Measurements from ENCODE around the gene LRRC1. TPM values are rescaled to one million over a fixed set of nuclear protein-coding genes. Genes with fewer than 3 reads are reported as not detected.

LRRC1 gene
- total RNA-seq, 1 donor from 2014 or later: 4.5 TPM

DNA sequence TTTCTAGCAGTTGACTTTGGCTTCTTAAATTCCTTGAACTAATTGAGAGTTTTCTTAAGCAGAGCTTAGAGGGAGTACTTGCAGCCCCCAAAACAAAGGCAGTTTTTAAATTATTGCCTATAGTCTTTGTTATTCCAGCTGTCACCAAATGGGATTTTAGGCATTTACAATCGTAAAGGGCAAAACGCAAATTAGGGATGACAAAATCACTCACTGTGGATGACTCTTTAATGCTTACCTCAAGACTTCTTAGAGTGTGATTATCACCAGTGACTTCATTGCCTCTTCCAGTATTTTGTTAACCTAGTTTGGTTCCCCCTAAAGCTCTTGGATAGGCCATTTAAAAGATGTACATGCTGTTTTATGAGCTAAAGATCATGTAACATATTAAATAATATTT is 126.8 kb downstream of the LRRC1 start:
- intact Hi-C loops (cut with micrococcal nuclease): no loop called here

DNA sequence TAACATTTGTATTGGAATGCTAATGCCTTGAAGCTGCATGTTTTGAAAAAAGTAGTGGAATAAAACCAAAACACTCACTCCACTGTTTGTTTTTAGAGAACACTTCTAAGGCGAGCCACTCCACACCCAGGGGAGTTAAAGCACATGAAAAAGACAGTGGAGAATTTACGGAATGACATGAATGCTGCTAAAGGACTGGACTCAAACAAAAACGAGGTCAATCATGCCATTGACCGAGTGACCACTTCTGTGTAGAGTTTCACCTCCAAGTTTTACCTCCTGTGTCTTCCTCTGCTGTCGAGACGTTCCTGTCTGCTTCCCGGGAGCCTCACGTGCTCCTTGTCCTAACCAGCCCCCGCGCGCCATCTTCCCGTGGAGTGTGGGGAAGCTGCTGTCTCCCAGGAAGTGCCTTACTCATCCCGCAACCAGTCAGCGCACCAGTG is 127.8 kb downstream of the LRRC1 start:
- intact Hi-C loops (cut with micrococcal nuclease): no loop called here

DNA sequence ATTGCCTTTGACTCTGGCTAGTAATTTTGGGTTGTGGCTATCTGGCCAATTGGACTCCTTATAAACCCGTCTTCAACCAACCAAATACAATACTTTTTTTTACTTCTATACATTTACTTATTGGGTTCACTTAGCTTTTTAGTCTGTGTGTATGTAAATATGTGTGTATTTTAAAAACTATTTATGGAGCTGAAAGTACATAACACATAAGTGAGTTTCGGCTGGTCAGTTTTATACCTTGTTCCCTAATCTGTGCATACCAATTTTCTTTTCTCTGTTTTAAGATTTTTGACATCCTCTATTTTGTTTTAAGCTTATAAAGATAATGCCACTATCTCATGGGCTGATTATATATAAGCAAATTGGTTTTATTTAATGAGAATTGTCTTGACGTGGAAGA is 129.5 kb downstream of the LRRC1 start:
- intact Hi-C loops (cut with micrococcal nuclease): no loop called here

DNA sequence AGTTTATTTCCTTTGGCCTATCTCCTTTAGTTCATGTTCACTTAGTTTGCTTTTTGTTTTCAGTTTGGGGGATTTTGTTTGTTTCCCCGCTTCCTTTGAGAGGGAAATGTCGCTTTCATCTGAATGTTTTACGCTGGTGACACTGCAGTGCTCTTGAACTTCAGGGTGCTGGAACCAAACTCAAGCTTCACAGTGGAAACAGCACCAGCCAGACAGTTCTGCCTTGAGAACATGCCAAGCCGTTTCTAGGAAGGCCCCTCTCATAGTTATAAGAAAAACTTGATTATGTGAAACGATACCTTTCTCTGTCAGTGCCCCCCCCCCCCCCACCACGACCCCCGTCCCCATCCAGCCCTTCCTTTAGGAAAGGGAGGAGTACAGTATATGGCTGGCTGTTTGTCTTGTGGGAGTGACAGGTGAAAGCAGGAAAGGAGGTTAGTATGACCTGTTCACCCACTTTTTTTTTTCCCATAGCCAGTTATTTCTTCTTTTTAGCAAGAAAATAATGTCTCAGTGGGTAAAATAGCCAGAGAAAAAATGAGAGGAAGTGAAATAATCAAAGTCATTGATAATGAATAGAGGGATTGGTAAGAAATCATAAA is 130.1 kb downstream of the LRRC1 start:
- intact Hi-C loops (cut with micrococcal nuclease): no loop called here

DNA sequence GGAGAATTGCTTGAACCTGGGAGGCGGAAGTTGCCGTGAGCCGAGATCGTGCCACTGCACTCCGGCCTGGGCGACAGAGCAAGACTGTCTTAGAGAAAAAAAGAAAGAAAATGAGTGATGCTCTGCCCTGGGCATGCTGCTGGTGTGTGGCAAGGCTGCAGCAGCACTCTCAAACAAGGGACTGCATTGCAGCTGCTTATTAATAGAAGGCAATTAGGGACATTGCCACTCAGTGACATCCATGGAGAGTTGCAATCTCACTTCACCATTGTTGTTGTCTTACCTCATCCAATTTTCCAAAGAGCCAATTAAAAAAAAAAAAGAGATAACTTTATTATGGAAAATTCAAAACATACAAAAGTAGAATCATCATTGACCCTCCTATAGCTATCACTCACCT is 131.1 kb downstream of the LRRC1 start:
- intact Hi-C loops (cut with micrococcal nuclease): no loop called here

DNA sequence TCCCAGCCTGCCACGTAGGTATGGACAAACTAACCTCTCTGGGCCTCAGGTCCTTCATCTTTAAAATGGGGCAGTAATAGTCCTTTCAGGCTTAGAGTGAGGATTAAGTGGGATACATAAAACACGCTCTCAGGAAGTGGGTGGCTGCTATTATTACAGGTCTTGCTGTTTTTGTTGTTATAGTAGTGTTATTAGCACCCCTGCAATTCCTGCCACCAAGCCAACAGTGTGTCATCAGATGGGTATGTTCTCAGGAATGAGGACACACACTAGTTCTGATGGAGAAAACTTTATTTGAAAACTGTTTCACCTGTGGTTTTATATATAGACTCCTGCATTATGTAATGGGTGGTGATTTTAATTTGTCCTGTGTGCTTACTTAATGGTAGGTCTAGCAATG is 131.7 kb downstream of the LRRC1 start:
- intact Hi-C loops (cut with micrococcal nuclease): no loop called here

DNA sequence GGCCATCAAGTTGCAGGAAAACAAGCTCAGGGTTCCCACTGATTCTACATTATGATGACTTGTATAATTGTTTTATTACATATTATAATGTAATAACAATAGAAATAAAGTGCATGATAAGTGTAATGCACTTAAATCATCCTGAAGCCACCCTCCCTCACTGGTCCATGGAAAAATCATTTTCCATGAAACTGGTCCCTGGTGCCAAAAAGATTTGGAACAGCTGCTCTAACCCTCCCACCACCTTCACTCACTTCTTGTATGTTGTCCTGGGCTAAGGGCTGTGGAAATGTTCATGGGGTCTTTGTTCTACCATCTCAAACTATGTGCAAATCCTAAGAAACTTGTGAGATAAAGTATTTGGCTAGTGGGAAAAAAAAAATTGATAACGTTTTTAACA is 133.8 kb downstream of the LRRC1 start:
- intact Hi-C loops (cut with micrococcal nuclease): no loop called here

DNA sequence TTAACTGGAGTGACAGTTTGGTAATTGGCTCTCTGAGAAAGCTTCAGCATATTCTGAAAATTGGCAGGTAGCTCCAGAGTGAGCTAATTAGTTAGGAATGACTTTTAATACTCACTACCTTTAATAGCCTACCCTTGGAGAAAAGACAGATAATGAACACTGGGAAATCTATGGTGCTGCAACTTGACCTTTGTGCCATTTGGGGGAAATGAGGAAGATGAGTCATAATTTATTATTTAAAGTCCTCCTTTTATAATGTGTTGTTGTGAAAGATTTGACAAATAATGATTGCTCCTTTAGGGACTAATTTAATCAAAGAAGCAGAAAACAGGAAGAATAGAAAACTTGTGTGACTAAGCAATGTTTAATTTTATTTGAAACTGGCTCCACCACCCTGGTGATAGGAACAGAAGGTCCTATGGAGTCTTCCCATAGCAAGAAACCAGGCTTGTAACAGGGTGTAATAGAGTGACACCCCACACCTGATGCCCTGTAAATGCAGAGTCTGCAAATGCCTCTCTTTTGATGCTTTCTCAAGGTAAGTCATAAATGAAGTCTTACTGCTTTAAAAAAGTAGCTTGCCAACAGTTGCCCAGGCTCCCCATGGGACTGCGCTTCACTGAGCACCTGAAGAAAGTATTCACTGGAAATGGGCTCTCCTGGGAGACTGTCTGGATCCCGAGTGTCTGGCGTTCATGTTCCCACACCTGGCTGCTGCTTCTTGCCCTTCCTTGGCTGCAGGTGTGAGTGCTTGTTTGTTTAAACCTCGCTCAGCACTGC is 134.4 kb downstream of the LRRC1 start:
- intact Hi-C loops (cut with micrococcal nuclease): no loop called here

DNA sequence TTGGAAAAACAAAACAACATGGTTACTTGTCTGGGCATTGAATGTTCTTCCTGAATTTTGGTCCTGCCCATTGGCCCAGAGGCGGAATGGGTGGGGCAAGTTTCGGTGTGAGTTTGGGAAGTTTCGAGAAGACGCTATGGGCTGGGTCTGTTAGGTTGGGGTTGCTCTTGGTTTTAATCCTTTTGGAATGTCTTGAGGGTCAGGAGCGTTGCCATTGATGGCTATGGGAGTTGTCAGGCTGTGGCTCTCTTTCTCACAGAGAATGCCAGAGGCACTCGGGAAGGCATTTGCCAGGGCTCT is 135.0 kb downstream of the LRRC1 start:
- intact Hi-C loops (cut with micrococcal nuclease): no loop called here

DNA sequence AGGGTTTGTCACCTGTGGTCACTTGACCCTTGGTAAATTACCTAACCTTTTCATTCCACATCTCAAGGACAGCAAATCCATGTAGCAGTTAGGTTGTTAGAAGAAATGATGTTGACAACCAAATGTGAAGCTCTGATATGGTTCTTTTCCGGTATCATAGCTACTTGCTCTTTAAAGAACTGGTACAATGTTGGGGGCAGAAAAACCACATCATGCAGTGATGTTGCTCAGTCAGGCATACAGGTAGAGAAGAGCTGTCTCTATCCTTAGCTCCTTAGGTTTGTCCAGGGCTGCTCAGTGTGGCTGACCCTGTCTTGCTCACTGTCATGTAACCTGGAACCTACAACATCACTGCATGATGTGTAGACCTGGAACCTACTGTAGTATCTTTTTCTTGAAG is 135.5 kb downstream of the LRRC1 start:
- intact Hi-C loops (cut with micrococcal nuclease): no loop called here

DNA sequence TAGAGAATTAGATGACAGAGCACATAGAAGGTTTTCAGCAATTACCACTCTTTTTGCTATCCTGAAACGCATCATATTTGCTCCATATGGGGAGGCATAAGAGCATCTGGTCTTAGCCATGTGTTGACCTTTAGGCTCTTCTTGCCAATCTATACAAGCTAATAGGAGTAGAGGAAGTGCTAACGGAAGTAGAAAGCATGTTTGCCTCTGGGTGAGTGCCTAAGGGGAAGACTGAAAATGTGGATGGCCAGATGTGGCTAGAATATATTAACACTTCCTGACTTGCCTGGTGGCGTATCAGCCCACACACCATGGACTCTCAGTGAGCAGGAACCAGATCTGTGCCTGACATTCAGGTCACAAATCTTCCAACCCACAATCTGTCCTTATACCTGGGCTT is 136.3 kb downstream of the LRRC1 start:
- intact Hi-C loops (cut with micrococcal nuclease): no loop called here

DNA sequence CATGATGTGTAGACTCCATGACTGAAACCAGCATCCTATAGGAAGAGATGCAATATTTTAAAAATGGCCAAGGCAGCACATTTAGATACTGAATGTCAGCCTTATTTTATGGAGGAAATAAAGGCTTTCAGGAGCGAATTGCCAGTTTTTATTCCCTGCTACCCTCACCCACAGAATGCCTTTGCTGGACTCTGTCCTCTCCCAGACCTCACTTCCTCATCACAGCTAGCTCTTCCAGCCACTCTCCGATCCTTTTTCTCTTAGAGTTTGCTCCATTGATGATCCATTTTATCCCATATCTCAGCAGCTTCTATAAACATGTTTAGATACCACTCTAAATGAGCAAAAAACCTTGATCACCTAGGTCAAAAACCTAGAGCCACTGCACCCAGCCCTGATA is 137.7 kb downstream of the LRRC1 start:
- intact Hi-C loops (cut with micrococcal nuclease): no loop called here

DNA sequence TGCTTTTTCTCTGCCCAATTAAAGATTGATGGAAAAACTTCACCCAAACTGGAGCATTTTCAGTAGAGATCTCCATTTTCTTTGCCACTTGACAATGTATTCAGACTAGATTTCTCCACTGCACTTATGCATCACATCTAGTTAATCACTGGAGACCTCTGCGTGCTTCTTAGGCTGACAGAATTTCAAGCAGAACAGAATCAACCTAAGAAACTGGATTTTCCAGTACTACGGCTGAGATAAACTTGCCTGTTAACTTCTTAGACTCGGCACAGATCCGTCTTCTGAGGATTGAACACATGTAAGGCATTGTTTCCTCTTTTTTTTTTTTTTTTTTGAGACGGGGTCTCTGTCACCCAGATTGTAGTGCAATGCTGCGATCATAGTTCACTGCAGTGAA is 139.2 kb downstream of the LRRC1 start:
- intact Hi-C loops (cut with micrococcal nuclease): no loop called here

DNA sequence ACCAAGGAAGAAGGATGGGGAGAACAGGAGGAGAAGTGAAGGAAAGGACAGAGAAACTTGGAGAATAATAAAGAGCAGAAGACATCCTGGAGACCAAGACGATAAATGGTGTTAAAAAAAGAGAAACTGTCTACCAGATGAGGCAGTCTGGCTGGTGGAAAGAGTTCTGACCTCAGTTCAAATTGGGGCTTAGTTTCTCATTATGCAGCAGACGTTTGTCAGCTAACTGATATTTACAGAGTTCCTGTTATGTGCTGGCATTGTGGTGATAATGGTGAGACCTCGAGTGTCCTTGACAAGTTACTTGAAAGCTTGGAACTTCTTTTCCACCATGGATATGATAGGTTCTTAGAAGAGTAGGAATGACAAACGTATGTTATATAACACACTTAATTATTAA is 142.7 kb downstream of the LRRC1 start:
- intact Hi-C loops (cut with micrococcal nuclease): no loop called here

DNA sequence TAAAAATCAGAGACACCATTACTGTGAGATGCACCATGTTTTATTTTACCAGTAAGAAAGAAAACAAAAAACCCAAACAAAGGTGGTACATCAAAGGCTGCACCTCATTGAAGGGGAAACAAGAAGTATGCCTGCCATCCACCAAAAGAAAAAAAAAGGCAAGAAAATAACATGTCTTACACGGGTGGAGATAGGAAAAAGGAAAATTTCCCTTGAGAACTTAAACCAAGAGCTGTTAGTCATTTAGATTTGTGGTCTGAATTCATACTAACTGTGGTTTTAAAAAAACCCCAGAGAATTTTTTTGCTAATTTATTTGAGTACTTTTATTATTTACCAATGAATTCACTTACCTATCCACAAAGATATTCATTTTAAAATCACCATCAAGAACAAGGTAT is 144.0 kb downstream of the LRRC1 start:
- intact Hi-C loops (cut with micrococcal nuclease): no loop called here

DNA sequence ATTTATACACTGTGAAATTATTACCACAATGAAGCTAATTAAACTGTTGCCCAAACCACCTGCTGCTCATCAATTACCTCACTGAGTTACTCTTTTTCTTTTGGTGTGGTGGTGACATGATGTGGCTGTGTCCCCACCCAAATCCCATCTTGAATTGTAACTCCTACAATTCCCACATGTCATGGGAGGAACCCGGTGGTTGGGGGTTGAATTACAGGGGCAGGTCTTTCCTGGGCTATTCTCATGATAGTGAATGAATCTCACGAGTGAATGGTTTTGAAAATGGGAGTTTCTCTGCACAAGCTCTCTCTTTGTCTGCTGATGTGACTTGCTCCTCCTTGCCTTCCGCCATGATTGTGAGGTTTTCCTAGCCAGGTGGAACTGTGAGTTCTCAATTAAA is 145.0 kb downstream of the LRRC1 start:
- intact Hi-C loops (cut with micrococcal nuclease): no loop called here

DNA sequence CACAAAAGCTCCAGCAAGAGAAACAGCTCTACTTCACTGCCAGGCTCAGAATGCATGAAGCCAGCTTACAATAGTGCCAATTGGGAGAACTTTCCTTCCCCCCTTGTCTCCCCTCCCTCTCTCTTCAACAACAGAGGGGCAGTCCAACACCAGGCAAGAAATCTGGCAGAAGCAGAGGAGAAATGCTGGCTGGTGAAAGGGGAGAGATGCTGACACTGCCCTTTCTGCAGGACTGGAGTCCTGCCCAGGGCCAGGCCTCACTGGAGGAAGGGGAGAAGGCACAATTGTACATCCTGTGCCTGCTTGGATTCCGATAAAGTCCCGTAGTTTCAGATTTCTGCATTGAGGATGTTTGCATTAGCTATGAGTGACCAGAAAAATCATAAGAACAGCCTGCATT is 148.6 kb downstream of the LRRC1 start:
- intact Hi-C loops (cut with micrococcal nuclease): no loop called here

DNA sequence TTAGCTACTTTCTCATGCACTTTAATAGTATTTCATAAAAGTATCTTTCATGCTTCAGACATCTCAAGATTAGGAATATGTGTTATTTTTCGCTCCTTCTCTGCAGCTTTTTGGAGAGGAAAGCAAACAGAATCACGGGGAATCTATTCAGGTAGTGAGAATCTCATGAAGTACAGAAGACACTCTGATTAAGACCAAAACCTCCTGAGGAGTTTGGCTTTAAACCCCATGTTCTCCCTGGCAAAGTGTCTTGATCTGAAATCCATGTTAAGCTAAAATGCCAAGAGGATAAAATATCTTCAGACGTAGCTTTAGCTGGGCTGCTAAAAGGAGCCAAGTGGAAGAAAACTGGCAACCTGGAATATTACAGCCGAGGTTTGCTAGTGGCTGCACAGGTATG is 149.3 kb downstream of the LRRC1 start:
- intact Hi-C loops (cut with micrococcal nuclease): no loop called here

DNA sequence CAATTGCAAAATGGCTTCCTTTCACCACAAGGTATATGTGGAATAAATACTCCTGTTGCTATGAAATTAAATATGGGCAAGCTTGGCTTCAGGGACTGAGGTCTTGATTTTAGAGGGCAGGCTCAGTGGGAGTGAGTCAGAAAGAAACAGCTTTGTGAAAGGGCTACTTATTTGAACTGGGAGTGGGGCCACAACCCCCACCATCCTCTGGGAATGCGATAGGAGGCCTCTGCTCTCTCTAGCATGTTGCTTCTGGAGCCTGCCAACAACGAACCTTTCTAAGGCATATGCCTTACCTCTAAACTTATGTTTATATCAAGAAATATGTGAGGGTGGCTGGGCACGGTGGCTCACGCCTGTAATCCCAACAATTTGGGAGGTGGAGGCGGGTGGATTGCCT is 149.7 kb downstream of the LRRC1 start:
- intact Hi-C loops (cut with micrococcal nuclease): no loop called here

DNA sequence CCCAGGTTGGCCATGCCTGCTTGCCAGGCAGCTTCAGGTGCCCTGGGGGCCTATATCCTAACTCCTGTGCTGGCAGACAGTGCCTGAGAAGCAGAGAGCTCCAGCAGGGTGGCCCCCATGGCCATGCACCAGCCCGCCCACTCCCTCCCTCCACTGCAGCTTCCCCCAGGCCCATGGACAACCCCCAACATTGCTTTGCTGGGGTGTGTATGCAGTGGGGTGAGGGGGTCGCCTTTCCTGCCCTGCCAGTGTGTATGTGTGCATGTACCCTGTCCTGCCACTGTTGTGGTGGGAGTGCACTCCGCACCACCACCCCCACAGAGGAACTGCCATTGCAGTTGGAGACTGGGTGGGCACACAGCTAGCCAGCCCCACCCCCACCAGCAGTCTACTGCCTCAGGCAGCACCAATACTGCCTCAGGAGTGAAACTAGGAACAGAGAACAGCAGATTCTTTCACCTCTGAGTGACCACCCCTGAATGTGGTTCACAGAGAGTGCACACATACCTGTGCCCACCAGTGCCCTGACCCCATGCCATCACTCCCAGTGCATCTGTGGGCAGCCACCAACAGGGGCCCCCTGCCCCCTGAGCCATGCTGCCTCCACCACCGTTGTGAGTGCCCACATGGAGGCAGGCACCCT is 151.1 kb downstream of the LRRC1 start:
- intact Hi-C loops (cut with micrococcal nuclease): no loop called here

DNA sequence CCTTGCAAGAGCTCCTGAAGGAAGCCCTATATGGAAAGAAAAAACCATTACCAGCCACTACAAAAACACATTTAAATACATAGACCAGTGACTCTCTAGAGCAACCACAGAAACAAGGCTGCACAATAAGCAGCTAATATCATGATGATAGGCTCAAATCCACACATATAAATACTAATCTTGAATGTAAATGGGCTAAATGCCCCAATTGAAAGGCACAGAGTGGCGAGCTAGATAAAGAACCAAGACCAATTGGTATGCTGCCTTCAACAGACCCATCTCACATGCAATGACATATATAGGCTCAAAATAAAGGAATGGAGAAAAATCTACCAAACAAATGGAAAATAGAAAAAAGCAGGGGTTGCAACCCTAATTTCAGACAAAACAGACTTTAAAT is 153.0 kb downstream of the LRRC1 start:
- intact Hi-C loops (cut with micrococcal nuclease): no loop called here

DNA sequence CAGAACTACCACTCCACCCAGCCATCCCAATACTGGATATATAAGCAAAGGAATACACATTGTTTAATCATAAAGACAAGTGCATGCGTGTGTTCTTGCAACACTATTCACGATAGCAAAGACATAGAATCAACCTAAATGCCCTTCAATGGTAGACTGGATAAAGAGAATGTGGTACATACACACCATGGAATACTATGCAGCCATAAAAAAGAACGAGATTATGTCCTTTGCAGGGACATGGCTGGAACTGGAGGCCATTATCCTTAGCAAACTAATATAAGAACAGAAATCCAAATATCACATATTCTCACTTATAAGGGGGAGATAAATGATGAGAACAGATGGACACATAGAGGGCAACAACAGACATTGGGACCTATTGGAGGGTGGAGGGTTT is 156.6 kb downstream of the LRRC1 start:
- intact Hi-C loops (cut with micrococcal nuclease): loop anchor here (10.0 kb wide), 1 partner anchor 227 kb away; no protein-coding TSS in a partner anchor
